Measurements from ENCODE around the gene SVBP.

Gene SVBP

GRCh38 chr1:42758641-42759040 is 58.6 kb downstream of the SVBP start:
- DNase-seq: no peak

DNA sequence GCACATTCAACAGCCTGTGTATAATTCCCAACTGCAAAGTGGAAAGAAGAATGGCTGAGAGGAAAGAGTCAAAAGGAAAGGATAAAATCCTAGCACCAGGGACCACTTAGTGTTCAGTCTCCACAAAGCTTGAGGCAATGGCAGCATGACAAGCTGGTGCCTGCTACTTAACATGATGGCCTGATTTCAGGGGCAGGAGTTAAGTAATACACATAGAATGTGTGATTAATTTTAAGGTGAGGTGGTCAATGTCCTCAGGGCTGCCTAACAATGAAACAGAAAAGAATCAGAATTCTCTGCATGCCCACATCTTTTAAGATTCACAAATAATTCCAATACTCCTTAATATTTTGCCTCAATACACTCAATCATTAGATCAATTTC is 59.3 kb downstream of the SVBP start:
- DNase-seq: no peak
